GM10248 (cell line): ENCODE data around the gene MYMK.

Source experiments
- CTCF ChIA-PET: fragments of 300-600 bp; sonication (Branson Sonifier 250); formaldehyde crosslinking; extraction: SDS; loops from one replicate; lab custom pipeline; 2021; ENCODE audit warnings: antibody characterized with exemption; lab: Yijun Ruan, JAX
- POLR2A ChIA-PET: fragments of 350-650 bp; sonication (Branson Sonifier 250); formaldehyde crosslinking; extraction: SDS; loops from one replicate; lab custom pipeline; 2020; ENCODE audit warnings: antibody characterized with exemption; lab: Yijun Ruan, JAX
- DNase-seq: peaks from one replicate; pipeline ENCODE4 v3.0.0; 2012; ENCODE audit errors: extremely low spot score
- CTCF ChIP-seq: IDR thresholded peaks from 2 replicates; pipeline ENCODE4 v1.5.1; 2012; ENCODE audit warnings: mild to moderate bottlenecking, low read depth; ENCODE audit errors: extremely low read depth, missing control alignments, control extremely low read depth

Gene MYMK

GRCh38 chr9:133557581-133557980 lies 32.8 kb upstream of the MYMK start:
- CTCF ChIA-PET = interaction anchor here (0.9 kb wide), 1 partner anchor 17 kb away, joined by 3 read pairs; no protein-coding TSS in a partner anchor
- no peak for TF ChIP-seq CTCF

DNA sequence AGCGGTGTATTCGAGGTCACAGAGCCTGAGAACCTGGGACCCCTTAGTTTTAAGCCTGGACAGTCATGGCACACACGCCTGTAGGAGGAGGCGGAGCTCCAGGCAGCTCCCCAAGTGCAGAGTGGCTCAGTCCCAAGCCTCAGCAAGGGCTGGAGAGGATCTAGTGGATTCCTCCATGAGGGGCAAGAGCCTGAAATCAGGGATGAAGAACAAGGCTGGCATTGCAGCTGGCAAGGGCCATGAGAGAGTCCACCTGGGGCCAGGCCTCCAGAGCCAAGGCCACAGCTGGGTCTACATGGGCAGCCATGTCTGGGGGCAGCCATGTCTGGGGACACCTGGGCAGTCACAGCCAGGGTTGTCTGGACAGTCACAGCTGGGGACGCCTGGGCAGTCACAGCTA lies 31.6 kb upstream of the MYMK start:
- ChIA-PET CTCF (interaction anchor here (2.7 kb wide), 1 partner anchor 15 kb away, joined by 13 read pairs; no protein-coding TSS in a partner anchor), POLR2A (no interaction called here)
- TF ChIP-seq CTCF = no peak
- DNase-seq = no peak

More at GRCh38 chr9:133557581-133557980, 32.8 kb upstream of the MYMK start:
- no peak for DNase-seq
- POLR2A ChIA-PET = no interaction called here

GRCh38 chr9:133554729-133555128 lies 30.0 kb upstream of the MYMK start:
- CTCF ChIA-PET = interaction anchor here (1.0 to 2.7 kb wide), 2 partner anchors 13 to 68 kb away, joined by 3 to 13 read pairs; no protein-coding TSS in a partner anchor
- TF ChIP-seq CTCF = no peak
- DNase-seq = no peak
- POLR2A ChIA-PET = no interaction called here

- no peak for DNase-seq
- no peak for TF ChIP-seq CTCF
- ChIA-PET POLR2A (no interaction called here), CTCF (interaction anchor here (1.0 to 2.7 kb wide), 2 partner anchors 13 to 68 kb away, joined by 3 to 13 read pairs; no protein-coding TSS in a partner anchor)
These were observed 29.4 kb upstream of the MYMK start for GRCh38 chr9:133553973-133554713.

- ChIA-PET POLR2A (no interaction called here), CTCF (no interaction called here)
- no peak for TF ChIP-seq CTCF
- DNase-seq = no peak
These were observed 28.4 kb upstream of the MYMK start for GRCh38 chr9:133553123-133553522.

DNA sequence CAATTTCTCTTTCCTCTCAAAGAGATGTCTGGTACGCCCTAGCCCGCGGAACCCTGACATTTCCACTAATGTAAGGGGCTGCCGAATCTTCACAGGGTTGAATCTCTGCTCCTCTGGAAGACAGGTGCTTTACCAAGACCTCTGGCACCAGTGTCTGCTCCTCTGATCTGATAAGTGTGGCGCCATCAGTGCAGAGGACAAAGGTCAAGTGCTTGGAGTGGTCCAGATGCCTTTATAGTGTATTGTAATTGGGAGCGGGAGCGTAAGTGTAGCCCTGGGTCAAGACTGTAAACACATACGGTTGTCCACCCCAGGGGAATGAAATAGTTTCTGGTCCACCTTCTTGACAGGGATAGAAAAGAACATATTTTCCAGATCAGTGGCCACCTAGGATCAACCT lies 27.5 kb upstream of the MYMK start:
- ChIA-PET POLR2A (no interaction called here), CTCF (interaction anchor here (1.7 kb wide), 1 partner anchor 19 kb away, joined by 5 read pairs; no protein-coding TSS in a partner anchor)
- TF ChIP-seq CTCF = no peak
- no peak for DNase-seq
